ENCODE results near the gene CDH24. TPM values are rescaled to one million over a fixed set of nuclear protein-coding genes. Genes with fewer than 3 reads are reported as not detected.

The CDH24 gene
- total RNA-seq, 1 experiment from 2014 or later, result 14.8 TPM

DNA sequence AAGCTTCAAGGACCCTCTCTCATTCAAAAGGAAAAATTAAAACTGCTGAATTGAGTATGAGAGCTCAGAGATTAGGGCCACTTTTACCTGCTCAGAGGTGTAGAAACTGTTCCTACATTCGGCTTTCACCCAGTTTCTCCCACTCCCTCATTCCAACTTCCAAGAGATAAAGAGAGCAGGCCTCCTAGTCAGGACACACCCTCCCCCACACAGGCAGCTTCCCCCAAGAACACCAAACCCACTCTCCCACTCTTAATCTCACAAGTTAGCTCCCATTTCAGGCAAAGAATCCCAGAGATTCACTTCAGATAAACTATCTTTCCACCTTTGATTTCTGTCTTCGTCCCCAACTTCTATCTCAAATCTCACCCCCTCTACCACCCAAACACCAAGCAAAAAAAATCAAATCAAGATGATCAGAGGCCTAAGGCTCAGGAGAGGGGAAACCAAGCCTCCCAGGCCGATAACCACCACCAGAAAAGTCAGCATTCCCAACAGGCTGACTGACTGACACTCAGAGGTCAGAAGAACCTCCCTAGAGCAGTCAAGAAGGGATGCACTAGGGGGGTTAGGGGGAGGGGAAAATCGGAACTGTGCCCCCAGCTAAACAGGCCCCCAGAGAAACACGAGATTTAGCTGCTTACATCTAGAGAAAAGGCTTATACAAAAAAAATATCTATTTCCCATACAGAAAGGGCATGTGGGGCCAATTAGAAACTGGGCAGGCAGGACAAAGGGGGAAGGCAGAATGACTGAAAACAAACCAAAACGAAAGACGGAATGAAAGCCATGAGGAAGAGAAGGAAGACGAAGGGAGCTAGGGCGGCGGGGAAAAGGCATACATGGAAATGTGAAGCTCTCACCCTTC is 13.2 kb upstream of the CDH24 start:
- no peak for ATAC-seq
- H3K4me2 ChIP-seq (ENCODE audit: low read length), result peak overlapping the region; percentile 98
- intact Hi-C loops (cut with micrococcal nuclease), result loop anchor here (10.0 kb wide), 1 partner anchor 484 kb away; the partner anchor contains the start of genes THTPA and ZFHX2
- ChIA-PET POLR2A (ENCODE audit: unreplicated experiment) (interaction anchor here (1.2 kb wide), 1 partner anchor 25 kb away, joined by 12 read pairs; the partner anchor contains the start of genes ACIN1 and C14orf119), CTCF (interaction anchor here (0.6 to 1.7 kb wide), 3 partner anchors 24 to 426 kb away, joined by 3 to 11 read pairs (median 6); partner anchors contain the start of genes ACIN1, C14orf119 and OR6J1)
- H3K4me1 ChIP-seq (ENCODE audit: insufficient read depth, low read length), result peaks cover 41% of the 10 kb centered on the region
- peak overlapping the region; percentile 95 for H3K9ac ChIP-seq (ENCODE audit: low read length)
- H3K4me3 ChIP-seq (ENCODE audit: low read length), result peak overlapping the region; percentile 94
- H4K20me1 ChIP-seq (ENCODE audit: low read length), result peaks cover 32% of the 10 kb centered on the region
- H2AFZ ChIP-seq (ENCODE audit: low read length), result no peak overlapping the region
- H3K9me3 ChIP-seq (ENCODE audit: low read length), result no peaks in the 10 kb centered on the region
- TF ChIP-seq CTCF (conservative IDR thresholded peaks at IDR 0.05; ENCODE audit: low read depth, low read length), result no peak
- no peak for TF ChIP-seq EZH2 (IDR thresholded peaks at IDR 0.05; ENCODE audit: low read length, unreplicated experiment)
- no peak for TF ChIP-seq EZH2phosphoT487 (IDR thresholded peaks at IDR 0.05; ENCODE audit: borderline replicate concordance, low read length)
- H3F3A ChIP-seq (ENCODE audit: low read length, unreplicated experiment), result peaks cover 4% of the 10 kb centered on the region
- H3K27me3 ChIP-seq (ENCODE audit: low read length), result no peaks in the 10 kb centered on the region
- no TSS peak for BruUV-seq (replicated peaks)
- peaks cover 57% of the 10 kb centered on the region for H3K79me2 ChIP-seq (ENCODE audit: low read length)
- H3K36me3 ChIP-seq (ENCODE audit: low read depth, low read length), result peaks cover 52% of the 10 kb centered on the region
- DNase-seq, result no peak
- peak overlapping the region; percentile 57 for H3K27ac ChIP-seq (ENCODE audit: low read length)
- no peaks in the 10 kb centered on the region for H3K9me2 ChIP-seq (replicated peaks; ENCODE audit: low read length)

DNA sequence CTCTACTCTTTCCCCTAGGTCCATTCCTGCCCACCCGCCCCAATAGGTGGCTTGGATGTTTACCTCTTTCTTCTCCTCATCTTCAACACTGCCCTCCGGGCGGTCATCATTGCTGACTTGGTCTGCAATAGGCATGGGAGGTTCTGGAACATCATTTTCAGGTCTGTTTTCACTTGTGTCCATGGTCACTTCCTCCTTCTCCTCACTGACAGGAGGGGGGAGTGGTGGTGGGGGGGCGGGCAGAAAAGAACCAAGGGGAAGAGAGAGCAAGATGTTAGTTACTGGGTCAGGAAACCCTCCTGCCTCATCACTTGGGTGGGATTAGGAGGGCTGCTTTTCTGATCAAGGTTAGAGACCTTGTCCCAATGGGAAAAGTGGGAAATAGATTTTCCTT is 12.1 kb upstream of the CDH24 start:
- Histone ChIP-seq H3K9ac (ENCODE audit: low read length) (no peak overlapping the region), H3K36me3 (ENCODE audit: low read depth, low read length) (peaks cover 52% of the 10 kb centered on the region)

More for the DNA sequence above, 12.1 kb upstream of the CDH24 start:
- ChIA-PET CTCF (interaction anchor here (0.6 to 1.6 kb wide), 16 partner anchors 9 to 311 kb away, joined by 3 to 45 read pairs (median 7); partner anchors contain the start of genes ACIN1, C14orf119 and PABPN1), POLR2A (ENCODE audit: unreplicated experiment) (no interaction called here)
- Histone ChIP-seq H3F3A (ENCODE audit: low read length, unreplicated experiment) (peaks cover 4% of the 10 kb centered on the region), H3K9me3 (ENCODE audit: low read length) (no peaks in the 10 kb centered on the region), H3K4me1 (ENCODE audit: insufficient read depth, low read length) (peaks cover 41% of the 10 kb centered on the region), H2AFZ (ENCODE audit: low read length) (no peak overlapping the region), H3K79me2 (ENCODE audit: low read length) (peaks cover 61% of the 10 kb centered on the region), H3K9me2 (replicated peaks; ENCODE audit: low read length) (no peaks in the 10 kb centered on the region), H3K4me2 (ENCODE audit: low read length) (peak overlapping the region; percentile 20; the same call in 1 of the 2 replicates), H4K20me1 (ENCODE audit: low read length) (peaks cover 32% of the 10 kb centered on the region), H3K27me3 (ENCODE audit: low read length) (no peaks in the 10 kb centered on the region), H3K4me3 (ENCODE audit: low read length) (no peak overlapping the region), H3K27ac (ENCODE audit: low read length) (no peak overlapping the region)
- ATAC-seq (no peak), DNase-seq (no peak)
- intact Hi-C loops (cut with micrococcal nuclease), result loop anchor here (1.0 to 2.0 kb wide), 2 partner anchors 25 to 40 kb away; partner anchors contain the start of genes ACIN1 and C14orf119
- TF ChIP-seq EZH2 (IDR thresholded peaks at IDR 0.05; ENCODE audit: low read length, unreplicated experiment), result no peak
- no peak for TF ChIP-seq EZH2phosphoT487 (IDR thresholded peaks at IDR 0.05; ENCODE audit: borderline replicate concordance, low read length)
- no peak for TF ChIP-seq CTCF (conservative IDR thresholded peaks at IDR 0.05; ENCODE audit: low read depth, low read length)
- no TSS peak for BruUV-seq (replicated peaks)

Data from PC-3 (cell line).